GM19468 (cell line): ENCODE measurements around the gene ADAM12.

Experiments used
- ATAC-seq: cut with Tn5 transposase; IDR thresholded peaks from one replicate; pipeline ENCODE4 v1.9.1; 2021; ENCODE audit warnings: mild to moderate bottlenecking, moderate library complexity, moderate number of reproducible peaks; ENCODE audit not compliant: unreplicated experiment; ENCODE audit errors: extremely low read depth

The ADAM12 gene

DNA sequence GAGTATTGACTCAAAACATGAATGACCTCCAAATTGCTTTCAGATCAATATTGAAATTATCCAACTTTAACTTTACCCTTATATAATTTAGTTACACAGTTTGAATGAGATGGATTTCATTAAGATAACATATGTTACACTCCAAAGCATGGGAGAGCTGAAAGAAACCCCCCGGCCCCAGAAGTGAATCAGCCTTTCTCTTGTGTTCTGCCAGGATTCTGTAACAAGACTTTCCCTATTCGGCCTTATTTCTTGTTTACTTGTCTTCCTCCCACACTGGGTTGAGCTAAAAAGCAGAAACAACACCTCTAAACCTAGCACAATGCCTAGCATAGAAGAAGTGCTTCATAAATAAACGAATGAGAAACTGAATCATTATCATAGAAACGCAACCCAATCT, 224.8 kb downstream of the ADAM12 start:
- ATAC-seq, result no peak

DNA sequence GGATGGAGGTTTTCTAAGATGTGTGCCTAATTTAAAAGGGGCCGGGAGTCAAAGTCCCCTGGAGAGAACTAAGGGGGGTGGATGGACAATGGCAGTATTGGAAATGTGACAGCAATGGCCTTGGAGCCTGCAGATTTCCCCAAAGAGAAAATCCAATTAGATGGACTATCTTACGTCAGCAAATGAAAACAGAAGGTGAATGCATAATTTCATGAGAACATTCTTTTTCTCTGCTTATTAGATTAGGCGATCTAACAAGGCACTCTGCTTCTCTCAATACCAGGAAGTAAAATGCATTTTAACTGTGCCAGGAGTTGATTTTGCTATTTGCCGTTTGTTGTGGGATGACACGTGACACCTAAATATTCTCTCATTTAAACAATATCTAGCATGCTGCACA, 226.6 kb downstream of the ADAM12 start:
- no peak for ATAC-seq

DNA sequence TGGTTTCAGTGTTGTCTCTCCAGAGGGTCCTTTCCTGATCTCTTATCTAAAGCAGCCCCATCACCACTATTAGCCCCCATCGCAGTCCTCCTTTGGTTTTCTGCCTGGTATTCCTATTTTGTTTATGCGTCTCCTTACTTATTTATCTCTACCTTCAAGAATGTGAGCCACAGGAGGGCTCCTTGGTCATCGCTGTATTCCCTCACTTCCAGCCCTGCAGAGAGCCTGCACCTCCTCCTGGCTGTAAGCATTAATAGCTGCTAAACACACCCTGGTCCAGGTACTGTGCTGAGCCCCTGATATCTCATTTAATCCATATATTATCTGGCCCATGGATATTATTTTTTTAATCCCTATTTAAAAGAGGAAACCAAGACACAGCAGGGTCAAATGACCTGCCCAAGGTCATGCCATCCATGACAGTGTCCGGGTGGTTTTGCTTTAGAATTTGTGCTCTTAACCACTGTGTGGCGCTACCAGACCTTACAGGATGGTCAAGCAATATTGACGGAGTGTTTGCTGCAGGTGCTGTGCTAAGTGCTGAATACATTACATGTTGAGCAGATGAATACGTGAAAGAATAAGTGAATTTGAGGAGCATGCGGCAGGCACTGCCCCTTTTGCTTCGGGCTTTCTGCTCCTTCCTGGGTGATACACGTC, 227.2 kb downstream of the ADAM12 start:
- no peak for ATAC-seq

DNA sequence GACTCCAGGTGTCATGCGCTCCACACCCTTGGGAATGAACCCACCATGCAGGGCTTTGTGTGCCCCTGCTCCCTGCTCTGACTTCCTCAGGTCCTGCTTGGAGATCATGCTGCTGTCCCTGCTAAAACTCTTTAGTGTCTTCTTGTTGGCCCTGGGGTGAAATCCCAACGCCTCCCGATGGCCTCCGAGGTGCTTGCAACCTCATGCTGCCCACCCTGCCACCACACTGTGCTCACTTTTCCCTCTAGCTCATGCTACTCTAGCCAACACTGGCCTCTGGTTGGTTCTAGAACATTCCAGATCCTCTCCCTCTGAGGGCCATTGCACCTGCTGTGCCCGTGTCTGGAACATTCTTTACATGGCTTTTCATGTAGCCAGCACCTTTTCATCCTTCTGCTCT, 227.7 kb downstream of the ADAM12 start:
- no peak for ATAC-seq

DNA sequence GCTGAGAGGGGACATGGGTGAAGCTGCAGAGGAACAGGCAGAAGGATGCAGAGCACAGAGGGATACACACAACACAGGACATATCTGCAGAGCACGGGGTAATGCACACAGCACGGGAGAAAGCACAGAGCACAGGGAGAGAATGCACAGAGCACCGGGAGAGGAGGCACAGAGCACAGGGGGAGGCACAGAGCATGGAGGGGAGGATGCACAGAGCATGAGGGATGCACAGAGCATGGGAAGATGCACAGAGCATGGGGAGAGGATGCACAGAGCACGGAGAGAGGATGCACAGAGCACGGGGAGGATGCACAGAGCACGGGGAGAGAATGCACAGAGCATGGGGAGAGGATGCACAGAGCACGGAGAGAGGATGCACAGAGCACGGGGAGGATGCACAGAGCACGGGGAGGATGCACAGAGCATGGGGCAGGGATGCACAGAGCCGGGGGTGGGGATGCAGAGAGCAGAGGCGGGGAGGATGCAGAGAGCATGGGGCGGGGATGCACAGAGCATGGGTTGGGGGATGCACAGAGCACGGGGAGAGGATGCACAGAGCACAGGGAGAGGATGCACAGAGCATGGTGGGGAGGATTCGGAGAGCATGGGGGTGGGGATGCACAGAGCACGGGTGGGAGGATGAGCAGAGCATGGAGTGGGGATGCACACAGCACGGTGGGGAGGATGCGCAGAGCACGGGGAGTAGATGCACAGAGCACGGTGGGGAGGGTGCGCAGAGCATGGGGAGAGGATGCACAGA, 230.0 kb downstream of the ADAM12 start:
- no peak for ATAC-seq

DNA sequence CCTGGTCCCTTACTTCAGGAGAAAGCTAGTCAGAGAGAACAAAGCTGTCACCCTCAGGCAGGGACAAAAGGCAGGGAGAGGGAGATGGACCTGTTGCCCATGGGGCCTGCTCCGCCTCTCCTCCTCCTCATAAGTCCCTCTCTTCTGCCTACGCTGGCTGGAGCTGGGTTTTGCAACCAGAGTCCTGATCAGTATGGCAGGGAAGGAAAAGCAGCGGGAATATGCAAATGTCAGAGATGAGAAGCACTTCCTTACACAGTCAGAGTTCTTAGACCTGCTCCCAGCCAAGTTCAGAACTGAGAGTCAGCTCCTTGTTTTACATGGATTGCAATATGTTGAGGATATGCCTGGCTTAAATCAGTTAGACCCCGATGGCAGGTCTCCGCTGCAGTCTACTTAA, 231.1 kb downstream of the ADAM12 start:
- no peak for ATAC-seq

DNA sequence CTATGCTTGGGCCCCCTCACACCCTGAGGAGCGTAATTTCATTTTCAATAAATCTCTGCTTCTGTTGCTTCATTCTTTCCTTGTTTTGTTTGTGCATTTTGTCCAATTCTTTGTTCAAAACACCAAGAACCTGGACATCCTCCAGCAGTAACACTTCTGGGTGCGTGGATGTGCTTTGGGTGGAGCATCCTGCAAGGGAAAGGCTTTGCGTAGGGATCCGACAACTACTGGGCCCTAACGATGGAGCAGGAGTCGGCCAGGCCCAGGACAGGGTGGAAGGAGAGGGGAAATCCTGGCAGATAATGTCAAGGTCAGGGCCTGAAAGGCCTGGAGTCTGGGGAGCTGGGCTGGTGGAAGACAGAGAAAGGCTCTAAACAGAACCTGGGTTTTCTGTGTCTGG, 231.8 kb downstream of the ADAM12 start:
- no peak for ATAC-seq

DNA sequence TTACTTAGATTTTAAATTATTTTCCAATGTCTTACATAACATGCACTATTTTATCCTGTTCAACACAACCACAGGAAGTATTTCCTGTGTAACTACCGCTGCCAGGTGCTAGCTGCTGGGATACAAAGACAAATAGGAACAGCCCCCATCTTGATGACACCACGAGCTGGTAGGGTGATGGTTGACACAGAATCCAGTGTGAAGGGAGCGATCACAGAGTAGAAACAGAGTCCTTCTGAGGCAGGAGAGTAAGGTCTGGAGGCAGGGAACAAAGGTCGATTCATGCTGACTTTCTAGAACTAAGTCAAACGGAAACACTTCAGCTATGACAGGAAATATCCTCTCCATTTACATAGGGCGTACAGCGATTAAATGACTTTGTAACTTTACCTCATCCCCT, 232.3 kb downstream of the ADAM12 start:
- ATAC-seq, result no peak

DNA sequence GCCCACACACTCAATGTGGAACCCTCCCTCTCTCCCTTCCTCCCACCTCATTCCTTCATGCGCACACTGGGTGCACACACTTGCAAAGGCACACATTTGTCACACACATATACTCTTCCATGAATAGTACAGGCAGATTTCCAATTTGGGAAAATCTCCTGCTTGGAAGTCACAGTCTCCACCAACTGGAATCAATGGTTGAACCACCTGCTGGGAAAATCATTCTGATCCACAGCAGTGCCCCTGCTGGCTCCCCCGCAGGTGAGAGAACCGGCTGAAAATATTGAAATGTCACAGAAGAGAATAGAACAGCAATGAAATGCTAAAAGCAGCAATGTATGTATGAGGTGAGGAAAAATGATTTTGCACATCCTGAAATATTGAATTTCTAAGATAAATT, 232.7 kb downstream of the ADAM12 start:
- no peak for ATAC-seq

DNA sequence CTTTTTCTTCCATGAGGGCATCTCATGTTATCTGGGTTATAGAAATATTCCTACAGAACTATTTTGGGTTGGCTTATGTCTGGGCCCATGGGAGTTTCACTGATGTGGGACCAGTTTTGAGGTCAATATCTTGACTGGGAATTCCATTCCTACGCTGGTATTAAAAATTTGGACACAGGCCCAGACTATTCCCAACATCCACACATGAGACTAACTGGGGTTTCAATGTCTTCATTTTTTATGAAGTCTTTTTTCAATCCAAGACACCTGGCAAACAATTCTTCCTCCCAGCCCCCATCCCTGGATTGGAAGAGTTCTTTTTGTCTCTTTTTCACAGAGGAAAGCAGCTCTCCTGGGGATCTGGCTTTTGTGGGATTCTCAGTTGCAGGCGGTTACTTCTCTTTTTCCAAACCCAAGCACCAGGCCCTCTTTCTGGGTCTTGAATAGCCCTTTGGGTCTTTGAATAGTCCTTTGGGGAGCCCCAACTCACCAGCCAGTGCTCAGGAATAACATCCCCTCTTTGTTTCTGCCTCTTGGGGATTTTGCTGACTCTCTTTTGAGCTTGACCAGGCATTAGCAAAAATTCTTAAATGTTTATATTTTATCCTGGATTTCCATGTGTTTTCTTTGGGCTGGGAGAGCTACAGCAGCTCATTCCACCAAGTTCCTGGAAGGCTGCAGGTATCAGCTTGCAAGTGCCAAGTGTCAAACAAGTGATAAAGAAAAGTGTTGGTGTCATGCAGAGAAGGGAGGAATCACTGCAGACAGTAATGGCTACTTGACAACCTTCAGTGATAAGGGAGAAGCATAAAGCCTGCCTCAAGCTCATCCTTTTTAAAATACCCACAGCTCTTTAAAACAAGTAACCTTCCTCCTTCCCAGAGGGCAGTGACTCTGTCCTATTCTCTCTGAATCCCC, 234.3 kb downstream of the ADAM12 start:
- no peak for ATAC-seq

DNA sequence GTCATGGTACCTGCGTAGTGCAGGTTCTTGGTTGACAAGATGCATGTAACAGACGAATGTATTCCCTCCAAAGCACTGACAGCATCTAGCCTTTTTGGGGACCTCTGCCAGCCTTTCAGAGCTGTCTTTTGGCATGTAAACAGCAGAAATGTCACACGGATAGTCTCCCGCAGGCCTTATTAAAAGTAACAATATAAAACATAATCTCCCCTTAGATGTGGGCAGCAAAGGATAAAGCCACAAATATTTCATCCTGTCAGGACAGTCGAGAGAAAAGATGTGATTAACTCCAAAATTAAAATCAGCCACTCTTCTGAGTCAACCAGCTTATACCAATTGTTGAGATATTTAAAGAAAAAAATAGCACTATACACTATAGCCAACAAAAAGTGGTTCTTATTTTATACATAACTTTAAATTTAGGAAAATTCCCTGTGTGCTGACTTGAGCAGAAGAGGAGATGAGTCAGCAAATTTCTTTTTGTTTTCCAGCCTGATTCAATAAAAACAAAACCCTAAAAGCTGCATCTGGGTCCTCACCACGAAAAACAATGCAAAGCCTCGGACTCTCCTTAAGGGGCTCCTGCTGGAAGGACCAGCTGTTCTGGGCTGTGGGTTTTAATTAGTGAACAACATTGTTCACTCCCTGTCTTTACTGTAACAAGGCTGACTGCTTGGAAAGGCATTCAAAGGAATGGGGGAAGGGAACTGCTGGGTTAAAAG, 240.2 kb downstream of the ADAM12 start:
- ATAC-seq, result no peak

DNA sequence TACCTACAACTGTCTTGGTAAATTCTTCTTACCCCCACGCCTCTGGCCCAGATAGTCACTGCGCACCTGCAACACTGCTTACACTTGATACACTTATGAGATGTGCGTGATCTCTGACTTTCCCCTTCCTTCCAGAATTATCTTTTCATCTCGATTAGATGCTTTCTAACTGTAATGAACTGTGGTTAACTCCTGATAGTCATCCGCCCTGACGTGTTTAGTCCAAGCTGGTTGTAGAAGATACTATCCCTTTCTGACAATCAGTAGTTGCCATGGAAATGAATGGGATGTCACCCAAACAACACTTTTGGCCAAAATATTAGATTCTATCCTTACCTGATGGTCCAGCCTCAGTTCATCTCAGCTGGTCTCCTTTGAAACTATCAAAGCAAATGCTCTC, 241.5 kb downstream of the ADAM12 start:
- no peak for ATAC-seq

DNA sequence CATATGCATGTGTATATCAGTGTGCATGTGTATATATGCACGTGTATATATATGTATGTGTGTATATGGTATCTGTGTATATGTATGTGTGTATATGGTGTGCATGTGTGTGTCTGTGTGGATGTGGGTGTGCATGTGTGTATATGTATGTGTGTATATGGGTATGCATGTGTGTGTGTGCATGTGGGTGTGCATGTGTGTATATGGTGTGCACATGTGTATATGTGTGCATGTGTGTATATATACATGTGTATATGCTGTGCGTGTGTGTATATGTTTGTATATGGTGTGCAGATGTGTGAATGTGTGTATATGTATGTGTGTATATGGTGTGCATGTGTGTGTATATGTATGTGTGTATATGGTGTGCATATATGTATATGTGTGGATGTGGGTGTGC, 245.2 kb downstream of the ADAM12 start:
- no peak for ATAC-seq

DNA sequence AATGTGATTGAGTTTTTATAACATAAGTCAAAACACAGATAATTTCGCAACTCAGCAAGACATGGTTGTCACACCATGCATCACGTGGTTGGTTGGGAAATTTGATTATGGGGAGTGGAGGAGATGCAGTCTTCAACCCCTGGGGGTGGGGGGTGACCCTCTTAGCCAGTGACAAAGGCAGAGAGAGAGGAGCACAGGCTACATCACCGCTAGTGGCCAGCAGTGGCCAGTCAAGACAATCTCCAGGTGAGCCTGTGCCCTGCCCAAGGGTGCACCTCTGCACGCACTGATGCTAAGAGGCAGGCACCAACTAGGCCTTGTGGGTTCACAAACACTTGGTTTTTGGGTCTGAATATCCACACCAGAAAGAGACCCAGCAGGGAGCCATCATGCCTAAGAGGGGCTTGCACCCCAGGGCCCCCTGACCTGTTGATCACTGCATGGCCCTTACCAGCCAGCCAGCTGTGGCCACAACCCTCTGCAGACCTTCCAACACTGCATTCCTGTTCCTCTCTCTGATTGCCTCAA, 247.5 kb downstream of the ADAM12 start:
- ATAC-seq, result no peak

DNA sequence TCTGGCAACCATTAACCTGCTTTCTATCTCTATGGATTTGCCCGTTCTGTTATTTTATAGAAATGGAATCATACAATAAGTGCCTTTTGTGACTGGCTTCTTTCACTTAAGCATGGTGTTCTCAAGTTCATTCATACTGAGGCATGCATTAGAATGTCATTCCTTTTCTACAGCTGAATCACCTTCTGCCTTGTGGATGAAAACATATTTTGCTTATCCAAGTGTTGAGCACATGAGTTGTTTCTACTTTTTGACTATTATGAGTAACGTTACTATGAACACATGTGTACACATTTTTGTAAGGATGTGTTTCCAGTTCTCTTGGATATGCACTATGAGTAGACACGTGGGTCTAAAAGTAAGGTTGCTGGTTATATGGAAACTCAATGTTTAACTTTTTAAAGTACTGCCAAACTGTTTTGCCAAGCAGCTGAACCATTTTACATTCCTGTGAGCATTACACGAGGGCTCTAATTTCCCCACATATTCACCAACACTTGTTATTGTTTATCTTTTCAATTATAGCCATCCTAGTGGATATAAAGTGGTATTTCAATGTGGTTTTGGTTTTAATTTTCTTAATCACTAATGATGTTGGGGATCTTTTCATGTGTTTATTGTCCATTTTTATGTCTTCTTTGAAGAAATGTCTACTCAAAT, 250.6 kb downstream of the ADAM12 start:
- ATAC-seq, result no peak

DNA sequence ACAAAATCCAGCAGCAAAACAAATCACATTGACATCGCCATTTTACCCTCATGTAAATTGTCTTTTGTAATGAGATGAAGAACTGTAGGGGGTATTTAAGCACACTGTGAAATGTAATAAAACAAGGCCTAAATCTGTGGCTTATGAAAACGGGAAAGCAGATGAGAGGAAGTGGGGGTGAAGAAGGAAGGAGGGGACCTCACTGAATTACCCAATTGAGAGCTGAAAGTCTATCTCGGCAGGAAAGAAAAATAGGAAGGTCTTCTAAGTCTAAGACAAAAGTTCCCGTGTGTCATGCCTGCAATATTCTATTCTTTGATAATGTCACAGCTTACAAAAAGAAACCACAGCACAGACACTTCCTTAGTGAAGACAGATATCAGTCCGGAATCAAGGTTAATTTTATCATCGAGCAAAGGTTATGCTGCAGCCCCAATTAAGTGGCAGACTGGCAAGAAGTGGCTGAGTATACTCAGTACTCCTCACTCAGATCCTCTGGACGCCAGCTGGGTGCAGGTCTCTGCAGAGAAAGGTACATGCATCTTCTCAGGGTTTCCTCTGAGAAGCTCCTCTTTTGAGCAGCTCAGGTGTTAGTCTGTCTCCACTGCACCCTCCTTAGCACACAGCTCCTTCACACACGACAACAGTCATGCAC, 252.2 kb downstream of the ADAM12 start:
- ATAC-seq, result no peak

DNA sequence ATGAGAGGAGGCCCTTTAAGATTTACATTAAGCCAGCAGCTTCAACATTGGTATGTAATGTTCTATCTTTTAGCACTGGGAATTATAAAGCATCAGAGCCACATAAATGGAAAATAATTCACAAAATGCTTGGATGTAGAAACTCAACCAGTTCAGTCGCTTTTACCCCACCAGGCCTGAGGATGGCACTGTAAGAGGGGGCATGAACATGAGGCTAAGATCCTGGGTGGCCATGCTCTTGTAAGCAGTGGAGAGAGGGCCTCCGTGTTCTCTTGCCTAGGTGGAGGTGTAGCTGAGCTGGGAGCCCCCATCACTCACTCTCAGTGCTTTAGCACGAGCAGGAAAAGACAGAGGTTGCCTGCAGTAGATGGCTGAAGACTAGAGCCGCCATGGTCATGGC, 253.1 kb downstream of the ADAM12 start:
- ATAC-seq, result no peak

DNA sequence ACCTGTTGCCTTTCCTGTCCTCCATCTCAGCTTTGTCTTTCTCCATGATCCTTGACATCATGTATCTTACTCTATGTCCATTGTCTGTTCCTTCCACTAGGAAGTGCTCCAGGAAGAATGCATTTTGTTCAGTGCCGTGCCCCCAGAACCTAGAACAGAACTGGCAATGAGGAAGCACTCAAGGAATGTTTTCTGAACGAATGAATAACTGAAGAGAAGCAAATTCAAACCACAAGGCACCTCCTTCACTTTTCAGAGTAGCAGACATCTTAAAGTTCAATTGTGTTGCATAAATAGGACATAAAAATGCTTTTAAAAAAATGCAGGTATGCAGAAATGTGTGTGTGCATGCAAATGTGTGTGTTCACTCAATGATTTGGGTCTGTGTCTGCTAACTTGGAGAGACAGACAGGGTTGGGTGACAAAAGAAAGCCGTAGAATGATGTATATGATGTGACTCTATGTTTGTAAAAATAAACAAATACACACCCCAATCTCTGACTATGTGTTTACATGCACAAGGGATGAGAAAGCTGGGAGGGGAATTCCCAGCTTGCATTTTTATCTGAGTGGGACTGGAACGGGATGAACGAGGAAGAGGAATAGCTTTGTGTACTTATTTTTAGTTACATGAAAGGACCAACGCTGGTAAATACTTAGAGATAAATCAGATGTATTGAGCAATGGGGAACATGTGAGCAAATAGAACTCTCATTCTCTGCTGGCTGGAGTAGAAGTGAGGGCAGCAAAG, 254.2 kb downstream of the ADAM12 start:
- ATAC-seq, result no peak
